Upper lobe of left lung (tissue), 6 donors: ENCODE data around the gene ZBTB45. TPM values are rescaled to one million over a fixed set of nuclear protein-coding genes. Genes with fewer than 3 reads are reported as not detected.

Experiments
- ATAC-seq, 2 donors: fragments of 200-7000 bp; cut with Tn5 transposase; one replicate each; pipeline ENCODE4 v1.9.1; 2022; ENCODE audit warnings: mild to moderate bottlenecking in 2 of 2, moderate library complexity in 2 of 2; ENCODE audit not compliant: low FRiP score in 2 of 2
- DNase-seq, 2 donors: peaks; one replicate each; pipeline ENCODE4 v3.0.0-alpha.2; 2019 to 2020
- H3K27ac ChIP-seq, 4 donors: fragments of 200-600 bp; sonication (generic); one replicate each; pipeline ENCODE4 v1.5.1; 2016 to 2019
- H3K27me3 ChIP-seq, 4 donors: fragments of 200-600 bp; sonication (generic); one replicate each; pipeline ENCODE4 v1.5.1; 2017 to 2019
- H3K36me3 ChIP-seq, 4 donors: fragments of 200-600 bp; sonication (generic); one replicate each; pipeline ENCODE4 v1.5.1; 2016 to 2019
- H3K4me1 ChIP-seq, 4 donors: fragments of 200-600 bp; sonication (generic); one replicate each; pipeline ENCODE4 v1.5.1; 2018 to 2019
- H3K4me3 ChIP-seq, 4 donors: fragments of 200-600 bp; sonication (generic); one replicate each; pipeline ENCODE4 v1.5.1; 2017 to 2019; ENCODE audit warnings: mild to moderate bottlenecking in 2 of 4, moderate library complexity in 1 of 4
- H3K9me3 ChIP-seq, 4 donors: fragments of 200-600 bp; sonication (generic); one replicate each; pipeline ENCODE4 v1.5.1; 2018 to 2019
- CTCF ChIP-seq, 6 experiments: fragments of 450-650 bp in 4 of 6; fragments of 200-600 bp in 2 of 6; sonication (generic) in 2 of 6; IDR thresholded peaks; one replicate each; pipeline ENCODE4 v1.5.1; 2016 to 2019; ENCODE audit warnings: antibody characterized with exemption in 6 of 6
- EP300 ChIP-seq, 4 donors: sonication (generic); formaldehyde crosslinking; IDR thresholded peaks; one replicate each; pipeline ENCODE4 v1.5.1; 2017; ENCODE audit warnings: antibody characterized with exemption in 4 of 4, control low read depth in 2 of 4
- POLR2A ChIP-seq, 4 donors: fragments of 450-650 bp; IDR thresholded peaks; one replicate each; pipeline ENCODE4 v1.5.1; 2016 to 2017; ENCODE audit warnings: antibody characterized with exemption in 4 of 4, mild to moderate bottlenecking in 2 of 4
- POLR2AphosphoS5 ChIP-seq, 2 donors: sonication (generic); formaldehyde crosslinking; IDR thresholded peaks; one replicate each; pipeline ENCODE4 v1.5.1; 2017; ENCODE audit warnings: antibody characterized with exemption in 2 of 2
- WGBS, 2 donors: methylation state at CpG; one replicate each; pipeline ENCODE4 v1.1.5; 2017 to 2018; 5-methylcytosine and 5-hydroxymethylcytosine counted together
- total RNA-seq, 6 donors: library from RNA; depleted of rRNA in 4 of 6; stranded (reverse); fragments of >200 nt in 4 of 6; gene quantifications; one replicate each; pipeline versions ENCODE4 v1.1.0 to v1.2.1, GENCODE V29; 2016 to 2021
- donor health status: DM: no; HTN: no; CAD: no; lungs with moderate emphysema.
- donor health status: DM: no; HTN: yes; CAD: no; lungs with severe emphysema.

The ZBTB45 gene
- total RNA-seq, 6 donors from 2014 or later, result 11.9 to 19.7 (median 15.0) TPM

GRCh38 chr19:58477130-58477529 lies 42.5 kb downstream of the ZBTB45 start:
- DNase-seq (peak in 1 of 2 donors; percentile 84), ATAC-seq (no peak)
- Histone ChIP-seq H3K36me3 (peaks cover 1 to 43% (median 33%) of the 10 kb centered on the region in 4 donors), H3K4me3 (peak overlapping the region in 1 of 4 donors; percentile 55), H3K27ac (peak overlapping the region; percentile 6 to 91 (median 83)), H3K27me3 (no peaks in the 10 kb centered on the region), H3K4me1 (peaks cover 13 to 21% (median 16%) of the 10 kb centered on the region in 4 donors), H3K9me3 (no peaks in the 10 kb centered on the region)
- WGBS, 2 donors, result 80 to 92% methylated on average over 9 to 14 of the region's 15 CpGs
- TF ChIP-seq POLR2AphosphoS5 (IDR thresholded peaks at IDR 0.05), result no peak
- TF ChIP-seq CTCF (IDR thresholded peaks at IDR 0.05), result no peak
- TF ChIP-seq POLR2A (IDR thresholded peaks at IDR 0.05), result no peak
- no peak for TF ChIP-seq EP300 (IDR thresholded peaks at IDR 0.05)

GRCh38 chr19:58476498-58477015 lies 43.1 kb downstream of the ZBTB45 start:
- Histone ChIP-seq H3K9me3 (no peaks in the 10 kb centered on the region), H3K36me3 (peaks cover 4 to 49% (median 38%) of the 10 kb centered on the region in 4 donors), H3K4me3 (peak overlapping the region; percentile 55 to 83 (median 58)), H3K27ac (peak overlapping the region; percentile 82 to 91 (median 87)), H3K4me1 (peaks cover 13 to 21% (median 16%) of the 10 kb centered on the region in 4 donors), H3K27me3 (no peaks in the 10 kb centered on the region)
- DNase-seq, result no peak
- ATAC-seq, result peak in 1 of 2 donors; percentile 1
- 4% methylated on average over 10 to 27 of the region's 27 CpGs for WGBS, 2 donors
- TF ChIP-seq POLR2A (IDR thresholded peaks at IDR 0.05) (no peak), EP300 (IDR thresholded peaks at IDR 0.05) (peak in 1 of 4 donors; percentile 19), POLR2AphosphoS5 (IDR thresholded peaks at IDR 0.05) (no peak)

GRCh38 chr19:58475714-58476497 lies 43.7 kb downstream of the ZBTB45 start, which contains the start of gene ZNF446:
TSS of gene ZNF446 (plus strand) at chr19:58476352. CDS start at chr19:58477219, 867 bp downstream.
- TF ChIP-seq POLR2AphosphoS5 (IDR thresholded peaks at IDR 0.05), result peak; percentile 79 to 85
- peak in 1 of 6 experiments; percentile 12 for TF ChIP-seq CTCF (IDR thresholded peaks at IDR 0.05)
- TF ChIP-seq EP300 (IDR thresholded peaks at IDR 0.05), result peak in 2 of 4 donors; percentile 6 to 38
- TF ChIP-seq POLR2A (IDR thresholded peaks at IDR 0.05), result peak in 3 of 4 donors; percentile 22 to 74 (median 38)
- Histone ChIP-seq H3K27me3 (no peaks in the 10 kb centered on the region), H3K9me3 (no peaks in the 10 kb centered on the region), H3K27ac (peak within 1 kb of the TSS; percentile 82 to 91 (median 87)), H3K4me3 (peak within 1 kb of the TSS; percentile 55 to 83 (median 58)), H3K4me1 (peaks cover 13 to 21% (median 16%) of the 10 kb centered on the region in 4 donors), H3K36me3 (peaks cover 4 to 49% (median 35%) of the 10 kb centered on the region in 4 donors)
- 0 to 1% methylated on average over 16 to 34 of the region's 64 CpGs for WGBS, 2 donors
- DNase-seq (peak; percentile 97 to 98), ATAC-seq (peak; percentile 95 to 96)

GRCh38 chr19:58474997-58475713 lies 44.5 kb downstream of the ZBTB45 start:
- WGBS, 2 donors, result 22 to 46% methylated on average over 13 to 27 of the region's 27 CpGs
- Histone ChIP-seq H3K27ac (peak overlapping the region; percentile 82 to 91 (median 87)), H3K36me3 (peaks cover 4 to 49% (median 33%) of the 10 kb centered on the region in 4 donors), H3K9me3 (no peaks in the 10 kb centered on the region), H3K27me3 (no peaks in the 10 kb centered on the region), H3K4me1 (peaks cover 13 to 21% (median 16%) of the 10 kb centered on the region in 4 donors), H3K4me3 (peak overlapping the region; percentile 55 to 83 (median 58))
- ATAC-seq (peak in 1 of 2 donors; percentile 2), DNase-seq (no peak)
- TF ChIP-seq EP300 (IDR thresholded peaks at IDR 0.05) (no peak), CTCF (IDR thresholded peaks at IDR 0.05) (no peak), POLR2A (IDR thresholded peaks at IDR 0.05) (no peak)
